Peyer's patch (tissue), 4 donors: ENCODE measurements around the gene ATP5ME.

Experiments
- CTCF ChIP-seq, 6 experiments: fragments of 450-650 bp in 4 of 6; fragments of 200-600 bp in 2 of 6; sonication (generic) in 1 of 6; IDR thresholded peaks; one replicate each; pipeline ENCODE4 v1.5.1; 2017 to 2019; ENCODE audit warnings: antibody characterized with exemption in 6 of 6, mild to moderate bottlenecking in 3 of 6, moderate library complexity in 1 of 6
- POLR2A ChIP-seq, 2 donors: fragments of 450-650 bp; IDR thresholded peaks; one replicate each; pipeline ENCODE4 v1.5.1; 2017; ENCODE audit warnings: antibody characterized with exemption in 2 of 2, mild to moderate bottlenecking in 2 of 2, moderate library complexity in 2 of 2

GRCh38 chr4:660401-660800, 13.7 kb downstream of the ATP5ME start:
- no peak for TF ChIP-seq CTCF (IDR thresholded peaks at IDR 0.05)
- no peak for TF ChIP-seq POLR2A (IDR thresholded peaks at IDR 0.05)
